Immature natural killer cell (primary cell): ENCODE data around the gene SAMD9. TPM values are rescaled to one million over a fixed set of nuclear protein-coding genes. Genes with fewer than 3 reads are reported as not detected.

ENCODE experiments used
- DNase-seq, 3 donors: peaks; one replicate each; pipeline ENCODE4 v3.0.0; 2022; ENCODE audit warnings: mixed read lengths in 1 of 3
- H3K27ac Mint-ChIP-seq, 6 donors: one replicate each; pipeline ENCODE4 v1.8.0; 2020; ENCODE audit warnings: mixed read lengths in 6 of 6, mild to moderate bottlenecking in 5 of 6, inconsistent platforms in 4 of 6, moderate library complexity in 3 of 6
- H3K27me3 Mint-ChIP-seq, 3 donors: one replicate each; pipeline ENCODE4 v1.8.0; 2020 to 2021; ENCODE audit warnings: low read depth in 3 of 3, mild to moderate bottlenecking in 3 of 3, mixed read lengths in 3 of 3, moderate library complexity in 3 of 3, inconsistent platforms in 1 of 3
- H3K36me3 Mint-ChIP-seq, 3 donors: one replicate each; pipeline ENCODE4 v1.8.0; 2020; ENCODE audit warnings: mixed read lengths in 3 of 3, inconsistent platforms in 2 of 3, mild to moderate bottlenecking in 2 of 3
- H3K4me1 Mint-ChIP-seq, 2 donors: one replicate each; pipeline ENCODE4 v1.8.0; 2020; ENCODE audit warnings: inconsistent platforms in 2 of 2, mild to moderate bottlenecking in 2 of 2, mixed read lengths in 2 of 2, moderate library complexity in 1 of 2
- H3K4me3 Mint-ChIP-seq, 5 donors: one replicate each; pipeline ENCODE4 v1.8.0; 2020; ENCODE audit warnings: mild to moderate bottlenecking in 5 of 5, mixed read lengths in 5 of 5, inconsistent platforms in 3 of 5, moderate library complexity in 3 of 5
- H3K9me3 Mint-ChIP-seq, 6 donors: one replicate each; pipeline ENCODE4 v1.8.0; 2020; ENCODE audit warnings: mild to moderate bottlenecking in 6 of 6, mixed read lengths in 6 of 6, inconsistent platforms in 4 of 6, moderate library complexity in 3 of 6
- polyA plus RNA-seq, 3 donors: library from polyadenylated mRNA; unstranded; fragments of 300-500 nt; fragmentation: Illumina TruSeq; gene quantifications; one replicate each; pipeline ENCODE4 v1.2.3, GENCODE V29; 2021

SAMD9 gene
- 10 to 100 TPM; 15.8 to 43.7 (median 23.3) TPM for polyA plus RNA-seq

DNA sequence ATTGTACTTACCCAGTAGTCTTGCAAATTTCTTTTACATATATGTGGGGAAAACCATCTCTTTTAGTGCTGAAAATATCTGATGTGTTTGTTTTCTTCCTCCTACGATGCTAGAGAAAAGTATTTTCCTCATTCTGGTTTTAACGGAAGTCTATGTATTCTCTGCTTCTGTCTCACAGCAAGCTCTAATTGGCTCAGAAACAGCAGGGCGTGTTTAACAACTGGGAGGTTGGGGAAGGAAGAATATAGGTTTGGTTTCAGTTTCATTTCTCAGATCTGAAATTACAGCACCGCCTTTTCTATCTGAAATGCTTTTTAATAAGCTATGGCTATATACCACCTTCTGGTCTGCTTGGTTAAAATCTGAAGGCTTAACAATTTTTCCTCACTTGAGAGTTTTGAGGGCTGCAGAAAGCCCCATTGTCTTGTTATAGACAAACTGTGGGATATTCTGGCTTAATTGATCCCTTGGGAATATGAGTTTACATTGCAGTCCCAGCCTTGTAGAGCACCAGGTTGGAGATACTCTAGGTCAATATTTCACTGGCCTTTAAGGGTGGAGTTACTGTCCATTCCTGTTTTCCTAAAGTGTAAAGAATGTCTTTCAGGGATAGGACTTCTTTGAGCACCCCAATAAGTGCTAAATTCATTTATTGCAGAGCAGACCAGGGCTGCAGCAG, at the start of gene SAMD9:
TSS of gene SAMD9 (minus strand) at position 128 of the 679 bp plus-strand sequence. CDS start 11,882 bp downstream, outside the sequence.
- H3K27me3 Mint-ChIP-seq = peaks cover 0 to 3% (median 2%) of the 10 kb centered on the region in 3 donors
- peaks cover 6 to 13% (median 6%) of the 10 kb centered on the region in 6 donors for H3K9me3 Mint-ChIP-seq
- DNase-seq = peak; percentile 73 to 79 (median 78)
- H3K4me3 Mint-ChIP-seq = peak within 1 kb of the TSS; percentile 90 to 96 (median 91)
- peaks cover 50 to 55% of the 10 kb centered on the region in 2 donors for H3K4me1 Mint-ChIP-seq
- peaks cover 25 to 46% (median 43%) of the 10 kb centered on the region in 3 donors for H3K36me3 Mint-ChIP-seq
- peak within 1 kb of the TSS; percentile 91 to 99 (median 96) for H3K27ac Mint-ChIP-seq

GRCh38 chr7:93165447-93165846, 47.7 kb upstream of the SAMD9 start:
- Mint-ChIP-seq H3K9me3 (peaks cover 0 to 8% (median 0%) of the 10 kb centered on the region in 6 donors), H3K27ac (peak overlapping the region in 1 of 6 donors; percentile 32), H3K36me3 (peaks cover 0 to 4% (median 4%) of the 10 kb centered on the region in 3 donors), H3K4me3 (peak overlapping the region in 1 of 5 donors; percentile 36), H3K27me3 (peaks cover 0 to 15% (median 6%) of the 10 kb centered on the region in 3 donors), H3K4me1 (no peaks in the 10 kb centered on the region)
- peak in 1 of 3 donors; percentile 14 for DNase-seq

DNA sequence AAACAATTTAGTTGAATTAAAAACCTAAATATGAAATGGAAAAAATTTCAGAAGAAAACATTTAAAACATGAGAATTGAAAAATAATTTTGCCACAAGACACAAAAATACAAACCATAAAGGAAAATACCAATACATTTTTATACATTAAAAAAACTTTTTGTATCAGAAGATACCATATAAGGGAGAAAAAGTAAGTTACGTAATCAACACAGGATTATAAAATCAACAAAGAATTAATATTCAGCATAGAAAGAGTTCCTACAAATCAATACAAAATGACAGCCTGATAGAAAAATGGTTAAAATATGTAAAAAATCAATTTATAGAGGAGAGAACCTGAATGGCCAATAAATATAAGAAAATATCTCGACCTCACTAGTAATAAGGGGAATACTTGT, 47.0 kb upstream of the SAMD9 start:
- Mint-ChIP-seq H3K36me3 (peaks cover 0 to 4% (median 4%) of the 10 kb centered on the region in 3 donors), H3K9me3 (peaks cover 0 to 8% (median 0%) of the 10 kb centered on the region in 6 donors), H3K27ac (no peak overlapping the region), H3K27me3 (peaks cover 0 to 15% (median 6%) of the 10 kb centered on the region in 3 donors), H3K4me3 (no peak overlapping the region), H3K4me1 (no peaks in the 10 kb centered on the region)
- no peak for DNase-seq

GRCh38 chr7:93161181-93161762, 43.5 kb upstream of the SAMD9 start:
- no peak for DNase-seq
- H3K27me3 Mint-ChIP-seq = peaks cover 0 to 12% (median 6%) of the 10 kb centered on the region in 3 donors
- peaks cover 0 to 5% (median 0%) of the 10 kb centered on the region in 6 donors for H3K9me3 Mint-ChIP-seq
- peaks cover 0 to 4% (median 0%) of the 10 kb centered on the region in 3 donors for H3K36me3 Mint-ChIP-seq
- H3K4me3 Mint-ChIP-seq = no peak overlapping the region
- no peak overlapping the region for H3K27ac Mint-ChIP-seq
- no peaks in the 10 kb centered on the region for H3K4me1 Mint-ChIP-seq

DNA sequence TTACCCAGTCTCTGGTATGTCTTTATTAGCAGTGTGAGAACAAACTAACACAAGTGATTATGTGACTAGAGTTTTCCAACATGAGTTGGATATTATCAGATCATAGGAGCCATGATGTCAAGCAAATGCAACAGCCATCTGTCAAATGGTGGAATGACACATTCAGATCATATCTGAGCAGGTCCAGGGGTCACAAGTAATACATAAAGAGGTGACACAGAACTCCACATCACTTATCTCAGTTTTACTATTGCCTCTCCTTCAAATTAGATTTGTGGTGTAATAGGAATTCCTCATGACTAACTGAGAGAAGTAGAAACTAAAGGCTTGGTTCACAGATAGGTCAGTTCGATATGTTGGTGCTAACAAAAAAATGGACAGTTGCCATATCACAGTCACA, 42.6 kb upstream of the SAMD9 start:
- Mint-ChIP-seq H3K4me3 (no peak overlapping the region), H3K9me3 (peaks cover 0 to 5% (median 0%) of the 10 kb centered on the region in 6 donors), H3K4me1 (no peaks in the 10 kb centered on the region), H3K27ac (no peak overlapping the region), H3K27me3 (peaks cover 0 to 12% (median 6%) of the 10 kb centered on the region in 3 donors), H3K36me3 (peaks cover 0 to 4% (median 0%) of the 10 kb centered on the region in 3 donors)
- no peak for DNase-seq

- peaks cover 0 to 12% (median 6%) of the 10 kb centered on the region in 3 donors for H3K27me3 Mint-ChIP-seq
- peaks cover 0 to 5% (median 0%) of the 10 kb centered on the region in 6 donors for H3K9me3 Mint-ChIP-seq
- DNase-seq = no peak
- no peak overlapping the region for H3K4me3 Mint-ChIP-seq
- H3K27ac Mint-ChIP-seq = no peak overlapping the region
- no peaks in the 10 kb centered on the region for H3K4me1 Mint-ChIP-seq
- peaks cover 0 to 4% (median 0%) of the 10 kb centered on the region in 3 donors for H3K36me3 Mint-ChIP-seq
These were observed 41.7 kb upstream of the SAMD9 start for GRCh38 chr7:93159490-93159889.

DNA sequence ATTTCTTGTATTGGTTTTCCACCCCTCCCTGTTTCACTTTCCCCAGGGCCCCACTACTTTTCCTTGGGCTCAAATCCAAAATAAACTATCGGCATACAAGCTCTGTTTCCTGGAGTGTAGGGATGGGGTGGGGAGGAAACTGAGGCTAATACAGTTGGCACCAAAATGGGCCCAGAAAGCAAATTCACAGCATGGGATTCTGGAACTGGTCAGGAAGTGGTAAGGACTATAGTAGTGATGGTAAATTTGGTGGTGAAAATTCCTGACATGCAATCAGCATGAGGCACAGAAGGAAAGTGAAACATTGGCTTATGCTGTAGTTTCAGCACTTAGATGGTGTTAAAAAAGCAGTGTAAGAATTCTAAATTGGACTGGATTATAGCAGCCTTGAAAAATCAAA, 39.1 kb upstream of the SAMD9 start:
- Mint-ChIP-seq H3K4me3 (no peak overlapping the region), H3K27me3 (peaks cover 0 to 12% (median 0%) of the 10 kb centered on the region in 3 donors), H3K4me1 (no peaks in the 10 kb centered on the region), H3K9me3 (no peaks in the 10 kb centered on the region), H3K27ac (no peak overlapping the region), H3K36me3 (no peaks in the 10 kb centered on the region)
- no peak for DNase-seq

- no peaks in the 10 kb centered on the region for H3K9me3 Mint-ChIP-seq
- peaks cover 0 to 2% (median 0%) of the 10 kb centered on the region in 3 donors for H3K27me3 Mint-ChIP-seq
- peak overlapping the region in 2 of 6 donors; percentile 5 to 42 for H3K27ac Mint-ChIP-seq
- peak overlapping the region in 3 of 5 donors; percentile 1 to 30 (median 4) for H3K4me3 Mint-ChIP-seq
- peaks cover 27 to 34% of the 10 kb centered on the region in 2 donors for H3K4me1 Mint-ChIP-seq
- DNase-seq = no peak
- peaks cover 0 to 14% (median 5%) of the 10 kb centered on the region in 3 donors for H3K36me3 Mint-ChIP-seq
These were observed 32.5 kb upstream of the SAMD9 start for GRCh38 chr7:93150200-93150835.

DNA sequence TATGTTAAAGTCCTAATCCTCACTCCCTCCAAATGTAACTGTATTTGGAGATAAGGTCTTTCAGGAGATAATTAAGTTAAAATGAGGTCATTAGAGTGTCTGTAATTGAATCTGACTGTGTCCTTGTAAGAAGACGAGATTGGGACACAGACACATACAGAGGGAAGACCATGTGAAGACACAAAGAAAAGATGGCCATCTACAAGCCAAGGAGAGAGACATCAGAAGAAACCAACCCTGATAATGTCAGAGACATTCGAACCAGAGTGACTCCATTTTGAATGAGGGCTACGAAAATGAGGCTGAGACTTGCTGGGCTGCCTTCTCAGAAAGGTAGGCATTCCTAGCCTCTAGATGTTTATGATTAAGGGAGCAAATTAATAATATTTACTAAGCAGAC, 30.9 kb upstream of the SAMD9 start:
- Mint-ChIP-seq H3K27me3 (peaks cover 0 to 2% (median 0%) of the 10 kb centered on the region in 3 donors), H3K4me1 (peaks cover 28 to 38% of the 10 kb centered on the region in 2 donors), H3K27ac (peak overlapping the region; percentile 94 to 96 (median 96)), H3K36me3 (peaks cover 0 to 21% (median 13%) of the 10 kb centered on the region in 3 donors), H3K4me3 (peak overlapping the region; percentile 94 to 99 (median 95)), H3K9me3 (no peaks in the 10 kb centered on the region)
- DNase-seq = no peak

DNA sequence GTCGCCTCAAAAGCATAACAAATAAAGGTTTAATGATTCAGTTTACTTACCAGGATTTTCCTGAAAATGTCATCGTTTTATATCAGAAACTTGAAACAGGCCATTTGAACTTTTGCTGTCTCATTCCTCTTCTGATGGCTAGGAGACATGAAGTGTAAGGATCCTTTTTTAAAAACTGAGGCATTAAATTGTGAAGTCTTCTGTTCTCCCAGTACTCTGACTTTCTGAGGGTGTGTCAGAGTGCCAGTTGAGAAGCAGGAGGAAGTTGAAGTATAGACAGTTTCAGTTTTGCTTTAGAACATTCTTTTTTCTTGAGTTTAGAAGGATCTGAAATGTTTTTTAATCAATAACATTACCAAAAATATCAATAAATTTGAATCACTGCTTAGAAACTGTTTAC, 30.4 kb upstream of the SAMD9 start, which contains the start of gene SAMD9L:
TSS of gene SAMD9L (minus strand) at position 242 of the 400 bp plus-strand sequence. CDS start 12,414 bp downstream, outside the sequence.
- H3K4me3 Mint-ChIP-seq = peak within 1 kb of the TSS; percentile 94 to 99 (median 95)
- peak; percentile 28 to 36 (median 34) for DNase-seq
- H3K27me3 Mint-ChIP-seq = peaks cover 0 to 2% (median 0%) of the 10 kb centered on the region in 3 donors
- no peaks in the 10 kb centered on the region for H3K9me3 Mint-ChIP-seq
- H3K27ac Mint-ChIP-seq = peak within 1 kb of the TSS; percentile 94 to 96 (median 96)
- H3K4me1 Mint-ChIP-seq = peaks cover 31 to 44% of the 10 kb centered on the region in 2 donors
- H3K36me3 Mint-ChIP-seq = peaks cover 0 to 21% (median 13%) of the 10 kb centered on the region in 3 donors

DNA sequence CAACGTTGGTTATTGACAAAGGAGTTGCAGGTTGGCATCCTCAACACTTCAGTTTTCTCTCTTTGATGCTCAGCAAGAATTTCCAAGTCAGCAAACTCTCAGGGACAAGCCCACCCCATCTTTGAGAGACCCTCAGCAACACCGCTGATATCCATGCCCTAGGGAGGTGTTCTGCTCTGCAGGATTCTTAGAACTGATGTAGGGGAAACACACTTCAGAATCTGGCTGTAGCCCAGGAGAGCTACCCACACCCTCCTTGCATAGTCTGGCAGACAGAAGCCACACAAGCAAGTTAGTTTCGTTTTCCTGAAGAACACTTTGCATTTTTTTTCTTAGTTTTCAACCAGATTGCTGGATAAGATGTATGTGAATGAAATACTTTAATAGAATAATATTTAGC, 29.6 kb upstream of the SAMD9 start:
- peak overlapping the region; percentile 94 to 99 (median 95) for H3K4me3 Mint-ChIP-seq
- peak; percentile 44 to 46 (median 46) for DNase-seq
- peaks cover 0 to 2% (median 0%) of the 10 kb centered on the region in 3 donors for H3K27me3 Mint-ChIP-seq
- peak overlapping the region; percentile 91 to 96 (median 94) for H3K27ac Mint-ChIP-seq
- peaks cover 0 to 21% (median 13%) of the 10 kb centered on the region in 3 donors for H3K36me3 Mint-ChIP-seq
- H3K4me1 Mint-ChIP-seq = peaks cover 33 to 46% of the 10 kb centered on the region in 2 donors
- H3K9me3 Mint-ChIP-seq = no peaks in the 10 kb centered on the region

- H3K4me3 Mint-ChIP-seq = peak overlapping the region; percentile 94 to 99 (median 95)
- peaks cover 0 to 21% (median 13%) of the 10 kb centered on the region in 3 donors for H3K36me3 Mint-ChIP-seq
- no peaks in the 10 kb centered on the region for H3K9me3 Mint-ChIP-seq
- H3K27ac Mint-ChIP-seq = peak overlapping the region; percentile 91 to 96 (median 94)
- DNase-seq = no peak
- peaks cover 0 to 2% (median 0%) of the 10 kb centered on the region in 3 donors for H3K27me3 Mint-ChIP-seq
- H3K4me1 Mint-ChIP-seq = peaks cover 33 to 46% of the 10 kb centered on the region in 2 donors
These were observed 28.8 kb upstream of the SAMD9 start for GRCh38 chr7:93146472-93147141.

DNA sequence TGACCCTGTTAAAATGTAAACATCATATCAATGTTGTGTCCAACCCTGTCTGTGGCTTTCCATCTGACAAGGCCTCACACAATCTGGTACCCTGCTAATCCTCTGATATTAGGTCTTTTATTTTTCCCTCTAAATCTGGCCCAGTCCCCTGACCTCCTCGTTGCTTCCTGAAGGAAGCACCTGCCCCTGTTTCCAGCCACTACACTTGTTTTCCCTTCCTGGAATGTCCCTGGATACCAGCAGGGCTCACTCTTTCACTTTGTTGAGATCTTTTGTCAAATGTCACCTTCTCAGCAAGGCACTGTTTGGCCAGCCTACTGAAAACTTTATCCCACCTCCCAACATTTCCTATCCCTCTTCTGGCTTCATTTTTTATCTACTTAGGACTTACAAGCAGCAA, 28.3 kb upstream of the SAMD9 start:
- peaks cover 0 to 2% (median 0%) of the 10 kb centered on the region in 3 donors for H3K27me3 Mint-ChIP-seq
- H3K4me1 Mint-ChIP-seq = peaks cover 33 to 46% of the 10 kb centered on the region in 2 donors
- peak overlapping the region; percentile 39 to 95 (median 64) for H3K4me3 Mint-ChIP-seq
- H3K9me3 Mint-ChIP-seq = no peaks in the 10 kb centered on the region
- DNase-seq = no peak
- peaks cover 0 to 21% (median 13%) of the 10 kb centered on the region in 3 donors for H3K36me3 Mint-ChIP-seq
- peak overlapping the region; percentile 31 to 96 (median 86) for H3K27ac Mint-ChIP-seq
